Esophagus muscularis mucosa (tissue), 3 donors: ENCODE results near the gene LETM1.
"Not testable (repeated sequence)": the region's sequence is repeated elsewhere in the genome, so short reads cannot be mapped to it uniquely, and the experiment has no call there.

Experiments
- POLR2A ChIP-seq: fragments of 450-650 bp; IDR thresholded peaks from one replicate; pipeline ENCODE4 v1.6.1; 2017; ENCODE audit warnings: antibody characterized with exemption, moderate library complexity, mild to moderate bottlenecking, low read depth
- TF ChIP-seq, protein P1 (sequence below), 3 experiments: fragments of 200-600 bp in 2 of 3; fragments of 450-650 bp in 1 of 3; sonication (generic) in 2 of 3; IDR thresholded peaks; one replicate each; pipeline ENCODE4 v1.5.1; 2017 to 2019; ENCODE audit warnings: antibody characterized with exemption in 3 of 3, mild to moderate bottlenecking in 2 of 3, moderate library complexity in 1 of 3

DNA sequence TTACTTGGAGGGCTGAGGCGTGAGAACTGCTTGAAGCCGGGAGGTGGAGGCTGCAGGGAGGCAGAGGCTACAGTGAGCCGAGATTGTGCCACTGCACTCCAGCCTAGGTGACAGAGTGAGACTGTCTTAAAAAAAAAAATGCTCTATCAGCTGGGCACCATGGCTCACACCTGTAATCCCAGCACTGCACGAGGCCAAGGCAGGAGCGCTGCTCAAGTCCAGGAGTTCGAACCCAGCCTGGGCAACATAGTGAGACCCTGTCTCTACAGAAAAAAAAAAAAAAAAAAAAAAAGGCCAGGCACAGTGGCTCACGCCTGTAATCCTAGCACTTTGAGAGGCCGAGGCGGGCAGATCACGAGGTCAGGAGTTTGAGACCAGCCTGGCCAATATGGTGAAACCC lies 11.3 kb downstream of the LETM1 start:
- TF ChIP-seq POLR2A, result not testable (repeated sequence)
- TF ChIP-seq, protein P1, sequence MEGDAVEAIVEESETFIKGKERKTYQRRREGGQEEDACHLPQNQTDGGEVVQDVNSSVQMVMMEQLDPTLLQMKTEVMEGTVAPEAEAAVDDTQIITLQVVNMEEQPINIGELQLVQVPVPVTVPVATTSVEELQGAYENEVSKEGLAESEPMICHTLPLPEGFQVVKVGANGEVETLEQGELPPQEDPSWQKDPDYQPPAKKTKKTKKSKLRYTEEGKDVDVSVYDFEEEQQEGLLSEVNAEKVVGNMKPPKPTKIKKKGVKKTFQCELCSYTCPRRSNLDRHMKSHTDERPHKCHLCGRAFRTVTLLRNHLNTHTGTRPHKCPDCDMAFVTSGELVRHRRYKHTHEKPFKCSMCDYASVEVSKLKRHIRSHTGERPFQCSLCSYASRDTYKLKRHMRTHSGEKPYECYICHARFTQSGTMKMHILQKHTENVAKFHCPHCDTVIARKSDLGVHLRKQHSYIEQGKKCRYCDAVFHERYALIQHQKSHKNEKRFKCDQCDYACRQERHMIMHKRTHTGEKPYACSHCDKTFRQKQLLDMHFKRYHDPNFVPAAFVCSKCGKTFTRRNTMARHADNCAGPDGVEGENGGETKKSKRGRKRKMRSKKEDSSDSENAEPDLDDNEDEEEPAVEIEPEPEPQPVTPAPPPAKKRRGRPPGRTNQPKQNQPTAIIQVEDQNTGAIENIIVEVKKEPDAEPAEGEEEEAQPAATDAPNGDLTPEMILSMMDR (IDR thresholded peaks at IDR 0.05), result not testable (repeated sequence)
